PC-9 (cell line): ENCODE data around the gene STAP2.

Experiments
- CTCF ChIP-seq: fragments of 200-600 bp; sonication (generic); conservative IDR thresholded peaks from 2 replicates; pipeline ENCODE4 v1.6.1; 2017; ENCODE audit warnings: mixed run types, antibody characterized with exemption, mild to moderate bottlenecking, moderate library complexity
- EZH2 ChIP-seq: fragments of 200-600 bp; sonication (generic); IDR thresholded peaks from 2 replicates; pipeline ENCODE4 v1.8.0; 2017; ENCODE audit warnings: antibody characterized with exemption, low read depth

- TF ChIP-seq CTCF, result no peak
- no peak for TF ChIP-seq EZH2
Measured at GRCh38 chr19:4279530-4280422, 58.9 kb downstream of the STAP2 start.
